Astrocyte (in vitro differentiated cells and primary cell): ENCODE measurements around the gene VPS37C.
"Not testable (repeated sequence)": the region's sequence is repeated elsewhere in the genome, so short reads cannot be mapped to it uniquely, and the experiment has no call there.

Source experiments
- CTCF ChIP-seq: IDR thresholded peaks from 2 replicates; pipeline ENCODE4 v1.5.1; 2011; ENCODE audit warnings: low read depth, mild to moderate bottlenecking, inconsistent platforms, low read length, moderate library complexity; ENCODE audit not compliant: insufficient read depth
- EZH2 ChIP-seq: IDR thresholded peaks from 2 replicates; pipeline ENCODE4 v1.6.1; 2012; ENCODE audit warnings: mild to moderate bottlenecking, low read length, inconsistent platforms; ENCODE audit not compliant: insufficient read depth

- not testable (repeated sequence) for TF ChIP-seq CTCF, EZH2
Measured at GRCh38 chr11:61207636-61208310, 46.5 kb upstream of the VPS37C start.
